ENCODE results near the gene ABCA7.

ABCA7 gene

GRCh38 chr19:1058112-1058511 is 18.2 kb downstream of the ABCA7 start:
- DNase-seq: no peak

- no peak for DNase-seq
Observed at GRCh38 chr19:1060689-1061088, 20.8 kb downstream of the ABCA7 start.

GRCh38 chr19:1061987-1062386 is 22.1 kb downstream of the ABCA7 start:
- DNase-seq: no peak

DNA sequence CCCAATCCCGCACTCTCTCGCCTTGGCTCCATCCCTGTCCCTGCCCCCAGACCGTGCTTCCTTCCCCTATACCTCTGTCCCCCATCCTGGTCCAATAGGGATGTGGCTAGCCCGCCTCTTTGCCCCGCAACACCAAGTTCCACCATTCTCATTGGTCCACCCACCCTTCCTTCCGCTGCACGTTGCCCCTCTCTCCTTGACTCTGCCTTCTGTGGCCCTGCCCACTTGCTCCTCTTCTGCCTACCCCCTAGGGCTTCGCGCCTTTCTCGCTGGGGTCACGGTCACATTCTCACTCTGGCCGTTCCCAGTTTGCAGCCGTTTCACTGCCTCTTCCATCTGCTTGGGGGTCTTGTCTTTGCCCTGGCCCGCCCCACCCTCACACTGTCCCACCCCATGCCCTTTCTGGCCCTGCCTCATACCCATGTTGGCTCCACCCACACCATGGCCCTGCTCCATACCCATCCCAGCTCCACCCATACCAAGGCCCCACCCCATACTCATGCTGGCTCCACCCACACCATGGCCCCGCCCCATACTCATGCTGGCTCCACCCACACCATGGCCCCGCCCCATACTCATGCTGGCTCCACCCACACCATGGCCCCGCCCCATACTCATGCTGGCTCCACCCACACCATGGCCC is 22.6 kb downstream of the ABCA7 start:
- no peak for DNase-seq

DNA sequence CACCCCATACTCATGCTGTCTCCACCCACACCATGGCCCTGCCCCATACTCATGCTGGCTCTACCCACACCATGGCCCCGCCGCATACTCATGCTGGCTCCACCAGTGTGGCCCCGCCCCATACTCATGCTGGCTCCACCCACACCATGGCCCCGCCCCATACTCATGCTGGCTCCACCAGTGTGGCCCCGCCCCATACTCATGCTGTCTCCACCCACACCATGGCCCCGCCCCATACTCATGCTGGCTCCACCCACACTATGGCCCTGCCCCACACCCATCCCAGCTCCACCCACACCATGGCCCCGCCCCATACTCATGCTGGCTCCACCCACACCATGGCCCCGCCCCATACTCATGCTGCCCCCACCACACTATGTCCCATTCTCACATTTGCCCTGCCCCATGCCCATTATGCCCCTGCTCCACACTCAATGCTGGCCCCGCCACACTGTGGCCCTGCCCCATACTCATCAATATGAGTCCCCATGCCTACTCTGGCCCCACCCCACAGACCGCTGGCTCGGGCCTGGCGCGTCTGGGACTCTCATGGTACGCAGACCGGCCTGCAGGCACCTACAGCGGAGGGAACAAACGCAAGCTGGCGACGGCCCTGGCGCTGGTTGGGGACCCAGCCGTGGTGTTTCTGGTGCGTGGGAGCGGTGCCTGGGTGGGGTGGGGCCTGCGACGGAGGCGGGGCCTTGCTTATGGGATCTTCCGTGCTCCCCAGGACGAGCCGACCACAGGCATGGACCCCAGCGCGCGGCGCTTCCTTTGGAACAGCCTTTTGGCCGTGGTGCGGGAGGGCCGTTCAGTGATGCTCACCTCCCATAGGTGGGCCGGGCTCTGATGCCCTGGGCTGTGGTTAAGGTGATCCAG is 23.4 kb downstream of the ABCA7 start:
- no peak for DNase-seq

DNA sequence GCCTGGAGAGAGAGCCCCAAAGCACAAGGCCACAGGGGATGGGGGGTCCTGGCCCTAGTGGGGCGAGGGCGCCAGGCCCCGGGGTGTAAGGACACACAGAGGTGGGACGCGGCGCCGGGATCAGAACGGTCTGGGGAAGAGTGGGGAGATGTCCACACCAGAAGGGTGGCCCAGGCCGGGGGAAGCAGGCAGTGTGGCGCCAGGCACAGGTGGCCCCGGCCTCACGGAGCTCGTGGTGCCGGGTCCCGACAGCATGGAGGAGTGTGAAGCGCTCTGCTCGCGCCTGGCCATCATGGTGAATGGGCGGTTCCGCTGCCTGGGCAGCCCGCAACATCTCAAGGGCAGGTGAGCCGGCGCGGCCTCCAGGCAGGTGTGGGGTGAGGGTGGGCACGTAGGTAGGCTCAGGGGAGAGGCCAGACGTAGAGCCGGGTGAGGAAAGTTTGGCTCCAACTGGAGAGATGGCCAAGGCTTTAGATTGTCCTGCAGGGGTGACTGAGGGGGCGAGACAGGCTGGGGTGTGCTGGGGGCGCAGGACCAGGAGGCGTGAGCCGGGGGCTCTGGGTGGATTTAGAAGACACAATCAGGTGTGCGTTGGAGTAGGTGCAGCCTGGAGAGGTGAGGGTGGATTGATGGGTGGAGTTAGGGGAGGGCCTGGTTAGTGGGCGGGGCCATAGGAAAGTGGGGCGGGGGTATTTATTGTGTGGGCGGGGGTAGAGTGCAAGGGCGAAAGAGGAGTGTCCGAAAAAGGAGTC is 24.2 kb downstream of the ABCA7 start:
- DNase-seq: no peak

GRCh38 chr19:1064661-1065605 is 25.0 kb downstream of the ABCA7 start:
- no peak for DNase-seq

DNA sequence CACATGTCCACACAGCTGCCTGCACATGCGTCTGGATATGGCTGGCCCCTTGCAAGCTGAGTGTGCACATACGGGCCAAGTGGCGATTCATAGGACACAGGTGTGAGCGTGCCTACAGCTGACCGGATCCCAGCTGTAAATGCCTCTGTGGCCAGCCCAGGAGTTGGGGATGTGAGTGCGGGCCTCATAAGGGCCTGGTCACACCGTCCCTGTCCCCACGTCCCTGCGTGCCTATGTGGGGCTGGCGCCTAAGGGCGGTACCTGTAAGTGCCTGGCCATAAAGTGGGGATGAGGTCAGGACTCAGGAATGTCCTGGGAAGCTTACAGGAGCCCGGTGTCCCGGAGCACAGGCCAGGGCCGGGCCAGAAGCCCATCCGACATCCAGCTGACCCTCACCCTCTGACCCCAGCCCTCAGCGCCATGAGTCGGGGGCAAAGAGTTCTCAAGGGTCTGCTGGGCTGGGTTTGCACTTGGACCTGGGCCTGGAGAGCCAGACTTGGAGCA is 25.8 kb downstream of the ABCA7 start:
- no peak for DNase-seq

GRCh38 chr19:1066251-1066747 is 26.4 kb downstream of the ABCA7 start:
- DNase-seq: no peak

DNA sequence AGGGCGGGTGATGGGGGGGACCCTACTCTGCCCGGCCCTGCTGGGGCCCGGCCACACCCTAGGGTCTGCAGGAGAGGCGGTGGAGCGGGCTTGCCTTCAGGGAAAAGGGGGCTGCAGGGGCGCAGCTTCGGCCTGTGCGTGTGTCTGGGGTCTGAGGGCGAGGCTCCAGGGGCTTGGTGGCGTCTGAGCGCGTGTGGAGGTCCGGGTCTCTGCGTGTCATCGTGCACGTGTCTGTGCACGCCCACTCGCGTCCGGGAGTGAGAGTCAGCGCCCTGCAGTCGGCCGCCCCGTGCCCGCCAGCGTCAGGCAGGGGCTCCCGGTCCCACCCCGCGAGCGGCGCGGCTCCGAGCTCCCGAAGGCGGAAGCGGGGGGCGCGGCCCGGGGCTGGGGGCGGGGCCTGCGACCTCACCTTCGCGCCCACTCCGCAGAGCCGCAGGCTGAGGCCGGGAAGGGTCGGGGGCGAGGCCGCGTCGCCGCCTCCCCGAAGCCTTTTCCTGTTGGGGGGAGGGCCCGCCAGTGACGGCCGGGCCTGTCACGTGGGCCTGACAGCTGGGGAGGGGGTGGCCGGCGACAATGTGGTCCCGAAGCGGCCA is 26.9 kb downstream of the ABCA7 start, which contains the start of gene ARHGAP45:
ARHGAP45 (plus strand) TSS at position 420 of the 593 bp plus-strand sequence. CDS start 239 bp downstream, outside the sequence.
- no peak for DNase-seq

GRCh38 chr19:1067341-1067957 is 27.5 kb downstream of the ABCA7 start:
- DNase-seq: no peak

- no peak for DNase-seq
Observed at GRCh38 chr19:1068009-1069001, 28.4 kb downstream of the ABCA7 start.

GRCh38 chr19:1069009-1069779 is 29.3 kb downstream of the ABCA7 start:
- DNase-seq: no peak

- DNase-seq: no peak
Observed at GRCh38 chr19:1070576-1070930, 30.6 kb downstream of the ABCA7 start.

- DNase-seq: no peak
Observed at GRCh38 chr19:1070931-1071791, 31.3 kb downstream of the ABCA7 start.

DNA sequence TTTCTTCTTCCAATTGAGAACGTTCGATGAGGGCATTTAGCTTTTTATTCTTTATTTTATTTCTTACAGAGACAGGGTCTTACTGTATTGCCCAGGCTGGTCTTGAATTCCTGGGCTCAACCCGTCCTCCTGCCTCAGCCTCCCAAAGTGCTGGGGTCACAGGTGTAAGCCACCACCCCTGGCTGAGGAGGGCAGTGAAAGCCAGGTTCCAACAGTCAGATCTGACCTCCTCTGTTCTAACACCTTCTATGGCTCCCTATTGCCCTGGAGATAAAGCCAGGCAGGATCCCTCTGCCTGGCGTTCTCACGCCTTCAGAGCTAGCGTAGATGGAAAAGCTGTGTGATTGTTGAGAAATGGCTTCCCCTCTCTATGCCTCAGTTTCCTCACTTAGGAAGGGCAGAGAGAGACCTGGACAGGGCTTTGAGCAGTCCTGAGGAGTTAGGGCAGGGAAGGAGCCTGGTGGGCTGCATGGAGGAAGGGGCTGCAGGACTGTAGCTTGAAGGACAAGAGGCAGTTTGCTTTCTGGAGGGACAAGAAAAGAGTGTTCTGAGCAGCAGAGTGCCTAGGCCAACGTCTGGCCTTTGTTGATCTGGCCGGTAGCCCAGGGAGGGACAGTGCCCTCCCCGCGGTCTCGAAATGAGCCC is 32.6 kb downstream of the ABCA7 start:
- DNase-seq: no peak
